ENCODE results near the gene CELA1.

DNA sequence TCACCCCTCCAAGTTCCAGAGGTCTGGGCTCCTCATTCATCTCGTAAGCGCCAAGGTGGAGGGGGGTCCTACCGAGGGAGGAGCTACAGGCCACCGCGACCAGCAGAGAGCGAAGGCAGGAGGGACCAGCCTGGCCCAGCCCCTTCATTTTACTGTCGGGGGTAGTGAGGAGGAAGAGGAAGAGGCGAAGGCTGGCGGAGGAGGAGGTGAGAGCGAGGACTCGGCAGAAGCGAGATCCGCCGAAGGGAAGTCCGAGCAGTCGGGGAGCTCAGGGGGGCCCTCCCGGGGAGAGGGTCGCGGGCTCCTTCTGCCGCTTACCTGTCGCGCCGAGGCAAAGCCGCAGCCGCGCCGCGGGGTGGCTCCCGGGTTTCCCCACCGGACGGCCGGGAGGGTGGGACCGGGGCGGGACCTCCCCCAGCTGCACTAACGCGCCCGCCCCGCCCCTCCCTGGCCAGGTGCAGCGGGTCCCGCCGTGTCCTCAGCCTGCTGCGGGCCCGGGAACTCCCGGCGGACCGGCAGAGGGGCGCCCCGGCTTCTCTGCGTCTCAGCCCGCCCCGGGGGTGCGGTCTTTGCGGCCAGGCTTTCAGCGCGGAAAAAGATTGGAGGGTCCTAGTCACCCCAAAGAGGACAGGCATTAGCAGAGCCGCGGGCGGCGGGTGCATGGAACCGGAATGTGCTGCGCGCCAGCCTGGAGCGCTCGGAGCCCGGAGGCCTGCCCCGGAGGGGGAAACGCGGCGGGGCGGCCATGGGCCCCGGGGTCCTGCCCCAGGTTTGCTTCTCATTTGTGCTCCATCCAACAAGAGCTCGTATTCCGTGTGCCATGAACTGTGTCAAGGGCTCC, 45.0 kb upstream of the CELA1 start, which contains the start of gene GALNT6:
- TF ChIP-seq, protein P1, sequence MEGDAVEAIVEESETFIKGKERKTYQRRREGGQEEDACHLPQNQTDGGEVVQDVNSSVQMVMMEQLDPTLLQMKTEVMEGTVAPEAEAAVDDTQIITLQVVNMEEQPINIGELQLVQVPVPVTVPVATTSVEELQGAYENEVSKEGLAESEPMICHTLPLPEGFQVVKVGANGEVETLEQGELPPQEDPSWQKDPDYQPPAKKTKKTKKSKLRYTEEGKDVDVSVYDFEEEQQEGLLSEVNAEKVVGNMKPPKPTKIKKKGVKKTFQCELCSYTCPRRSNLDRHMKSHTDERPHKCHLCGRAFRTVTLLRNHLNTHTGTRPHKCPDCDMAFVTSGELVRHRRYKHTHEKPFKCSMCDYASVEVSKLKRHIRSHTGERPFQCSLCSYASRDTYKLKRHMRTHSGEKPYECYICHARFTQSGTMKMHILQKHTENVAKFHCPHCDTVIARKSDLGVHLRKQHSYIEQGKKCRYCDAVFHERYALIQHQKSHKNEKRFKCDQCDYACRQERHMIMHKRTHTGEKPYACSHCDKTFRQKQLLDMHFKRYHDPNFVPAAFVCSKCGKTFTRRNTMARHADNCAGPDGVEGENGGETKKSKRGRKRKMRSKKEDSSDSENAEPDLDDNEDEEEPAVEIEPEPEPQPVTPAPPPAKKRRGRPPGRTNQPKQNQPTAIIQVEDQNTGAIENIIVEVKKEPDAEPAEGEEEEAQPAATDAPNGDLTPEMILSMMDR (IDR thresholded peaks at IDR 0.05), result no peak
- no peak for TF ChIP-seq POLR2A (IDR thresholded peaks at IDR 0.05)
